H9 (cell line): ENCODE data around the gene LNX2. TPM values are rescaled to one million over a fixed set of nuclear protein-coding genes. Genes with fewer than 3 reads are reported as not detected.

Experiments
- DNase-seq: peaks from one replicate; pipeline ENCODE4 v3.0.0-alpha.2; 2017
- H2AFZ ChIP-seq: one replicate; pipeline ENCODE4 v1.6.1; 2013; ENCODE audit warnings: mild to moderate bottlenecking, low read length, control low read depth, moderate library complexity
- H2AK5ac ChIP-seq: 2 replicates; pipeline ENCODE4 v1.6.1; 2013; ENCODE audit warnings: low read length, control low read depth, mixed read lengths; ENCODE audit not compliant: insufficient read length
- H2BK120ac ChIP-seq: one replicate; pipeline ENCODE4 v1.6.1; 2013; ENCODE audit warnings: low read depth, mild to moderate bottlenecking, low read length, control low read depth, inconsistent platforms; ENCODE audit not compliant: poor library complexity, severe bottlenecking
- H2BK12ac ChIP-seq: 2 replicates; pipeline ENCODE4 v1.6.1; 2013; ENCODE audit warnings: low read length, control low read depth, mixed read lengths, low read depth; ENCODE audit not compliant: insufficient read length
- H2BK15ac ChIP-seq: 2 replicates; pipeline ENCODE4 v1.6.1; 2013; ENCODE audit warnings: low read depth, low read length, control low read depth
- H2BK20ac ChIP-seq: one replicate; pipeline ENCODE4 v1.6.1; 2013; ENCODE audit warnings: low read depth, mild to moderate bottlenecking, low read length, control low read depth, inconsistent platforms; ENCODE audit not compliant: poor library complexity, severe bottlenecking
- H2BK5ac ChIP-seq: 2 replicates; pipeline ENCODE4 v1.6.1; 2013; ENCODE audit warnings: low read length, control low read depth, mixed read lengths; ENCODE audit not compliant: insufficient read length
- H3K14ac ChIP-seq: 2 replicates; pipeline ENCODE4 v1.6.1; 2013; ENCODE audit warnings: low read length, control low read depth; ENCODE audit not compliant: insufficient read depth
- H3K18ac ChIP-seq: 2 replicates; pipeline ENCODE4 v1.6.1; 2013; ENCODE audit warnings: low read depth, mild to moderate bottlenecking, mixed read lengths, low read length, control low read depth; ENCODE audit not compliant: insufficient read length
- H3K23ac ChIP-seq: 2 replicates; pipeline ENCODE4 v1.6.1; 2013; ENCODE audit warnings: low read length, control low read depth, mixed read lengths, low read depth; ENCODE audit not compliant: insufficient read length
- H3K23me2 ChIP-seq: 2 replicates; pipeline ENCODE4 v1.6.1; 2013; ENCODE audit warnings: low read depth, mild to moderate bottlenecking, mixed read lengths, low read length, control low read depth; ENCODE audit not compliant: insufficient read length, poor library complexity, severe bottlenecking
- H3K27ac ChIP-seq: 2 replicates; pipeline ENCODE4 v1.5.1; 2013; ENCODE audit warnings: low read length, control low read depth, mixed read lengths, low read depth; ENCODE audit not compliant: insufficient read length
- H3K27me3 ChIP-seq: 2 replicates; pipeline ENCODE4 v1.6.1; 2013; ENCODE audit warnings: low read length, control low read depth, inconsistent platforms; ENCODE audit not compliant: insufficient read depth
- H3K4ac ChIP-seq: 2 replicates; pipeline ENCODE4 v1.6.1; 2013; ENCODE audit warnings: low read depth, mild to moderate bottlenecking, control low read depth, inconsistent platforms, low read length, moderate library complexity
- H3K4me1 ChIP-seq: 2 replicates; pipeline ENCODE4 v1.6.1; 2013; ENCODE audit warnings: low read length, control low read depth, inconsistent platforms; ENCODE audit not compliant: insufficient read depth
- H3K4me2 ChIP-seq: 2 replicates; pipeline ENCODE4 v1.6.1; 2013; ENCODE audit warnings: low read length, control low read depth, mixed read lengths; ENCODE audit not compliant: insufficient read length, insufficient read depth
- H3K56ac ChIP-seq: 2 replicates; pipeline ENCODE4 v1.6.1; 2013; ENCODE audit warnings: low read depth, mild to moderate bottlenecking, mixed read lengths, low read length, control low read depth; ENCODE audit not compliant: insufficient read length
- H3K79me1 ChIP-seq: 2 replicates; pipeline ENCODE4 v1.6.1; 2013; ENCODE audit warnings: low read depth, mild to moderate bottlenecking, moderate library complexity, low read length, control low read depth, inconsistent platforms; ENCODE audit not compliant: insufficient read depth, poor library complexity, severe bottlenecking
- H3K79me2 ChIP-seq: 2 replicates; pipeline ENCODE4 v1.6.1; 2013; ENCODE audit warnings: low read length, control low read depth, inconsistent platforms; ENCODE audit not compliant: insufficient read depth
- H3K9ac ChIP-seq: 2 replicates; pipeline ENCODE4 v1.6.1; 2013; ENCODE audit warnings: low read length, control low read depth, mixed read lengths; ENCODE audit not compliant: insufficient read length; ENCODE audit errors: extremely low read depth
- H3K9me3 ChIP-seq: one replicate; pipeline ENCODE4 v1.6.1; 2013; ENCODE audit warnings: low read depth, low read length, inconsistent platforms; ENCODE audit not compliant: control insufficient read depth
- H3T11ph ChIP-seq: one replicate; pipeline ENCODE4 v1.6.1; 2013; ENCODE audit warnings: mild to moderate bottlenecking, low read length, control low read depth, inconsistent platforms
- H4K20me1 ChIP-seq: one replicate; pipeline ENCODE4 v1.6.1; 2013; ENCODE audit not compliant: control insufficient read depth, insufficient read length, insufficient read depth
- H4K5ac ChIP-seq: 2 replicates; pipeline ENCODE4 v1.6.1; 2013; ENCODE audit warnings: low read depth, mild to moderate bottlenecking, mixed read lengths, low read length, control low read depth; ENCODE audit not compliant: insufficient read length
- H4K8ac ChIP-seq: replicated peaks from 2 replicates; pipeline ENCODE4 v1.6.1; 2013; ENCODE audit warnings: low read length, control low read depth, mixed read lengths, low read depth; ENCODE audit not compliant: insufficient read length
- H4K91ac ChIP-seq: 2 replicates; pipeline ENCODE4 v1.6.1; 2013; ENCODE audit warnings: low read depth, mild to moderate bottlenecking, moderate library complexity, mixed read lengths, low read length, control low read depth; ENCODE audit not compliant: insufficient read length
- H3K27ac Mint-ChIP-seq, 3 experiments: 2 replicates in 2 of 3; 3 replicates in 1 of 3; pipeline ENCODE4 v1.8.0; 2020 to 2021; ENCODE audit warnings: mixed read lengths in 3 of 3, mild to moderate bottlenecking in 1 of 3, moderate library complexity in 1 of 3
- H3K27me3 Mint-ChIP-seq: 2 replicates; pipeline ENCODE4 v1.8.0; 2021; ENCODE audit warnings: low read depth, mild to moderate bottlenecking, moderate library complexity, mixed read lengths
- H3K36me3 Mint-ChIP-seq, 3 experiments: 2 replicates in 2 of 3; 3 replicates in 1 of 3; pipeline ENCODE4 v1.8.0; 2020 to 2021; ENCODE audit warnings: low read depth in 3 of 3, mixed read lengths in 3 of 3; ENCODE audit not compliant: insufficient read depth in 1 of 3
- H3K4me1 Mint-ChIP-seq, 2 experiments: 2 replicates each; pipeline ENCODE4 v1.8.0; 2020; ENCODE audit warnings: mixed read lengths in 2 of 2
- H3K4me3 Mint-ChIP-seq, 2 experiments: 2 replicates in 1 of 2; 3 replicates in 1 of 2; pipeline ENCODE4 v1.8.0; 2020 to 2021; ENCODE audit warnings: mild to moderate bottlenecking in 2 of 2, mixed read lengths in 2 of 2, moderate library complexity in 1 of 2
- H3K9me3 Mint-ChIP-seq, 2 experiments: 2 replicates in 1 of 2; 3 replicates in 1 of 2; pipeline ENCODE4 v1.8.0; 2020; ENCODE audit warnings: mild to moderate bottlenecking in 2 of 2, mixed read lengths in 2 of 2, moderate library complexity in 1 of 2
- WGBS: extraction: QIAGEN DNeasy Blood & Tissue Kit; methylation state at CpG from one replicate; pipeline ENCODE4 v1.1.7; 2013; ENCODE audit warnings: missing lambda C conversion rate, low lambda C conversion rate, mixed read lengths; ENCODE audit not compliant: insufficient read length; ENCODE audit errors: extremely low coverage; 5-methylcytosine and 5-hydroxymethylcytosine counted together
- total RNA-seq: library from RNA; stranded (reverse); gene quantifications from 2 replicates; pipeline ENCODE4 v1.2.1, GENCODE V29; 2021
- TF ChIP-seq, protein P1 (sequence below): fragments of 200-600 bp; sonication (generic); conservative IDR thresholded peaks from 3 replicates; pipeline ENCODE4 v1.8.0; 2021; ENCODE audit warnings: antibody characterized with exemption, mild to moderate bottlenecking

The LNX2 gene
- total RNA-seq, 1 experiment from 2014 or later: 12.4 TPM

DNA sequence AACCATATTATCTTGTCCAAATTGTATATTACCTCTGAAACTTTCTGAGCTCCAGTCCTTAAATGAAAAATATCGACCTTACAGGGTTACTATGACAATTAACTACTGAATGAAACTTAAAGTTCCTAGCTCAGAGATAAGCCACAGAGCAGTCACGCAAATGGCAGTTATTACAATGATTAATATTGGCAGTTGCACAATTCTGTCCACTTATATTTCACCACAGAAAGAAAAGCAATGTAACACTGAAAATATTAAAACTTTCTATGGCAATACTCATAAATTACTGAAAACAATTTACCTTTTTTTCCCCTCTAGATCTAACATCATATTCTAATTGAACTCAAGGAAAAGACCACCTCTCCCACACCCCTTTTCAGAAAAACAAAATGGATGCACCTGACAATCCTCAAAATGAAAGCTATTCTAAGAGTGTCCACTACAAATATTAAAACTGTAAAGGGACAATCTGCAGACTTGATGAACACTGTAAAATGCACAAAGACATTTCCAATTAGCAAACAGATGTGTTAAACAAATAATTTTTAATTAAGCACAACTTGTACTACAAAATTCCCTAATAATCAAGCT lies 14.6 kb downstream of the LNX2 start:
- Histone ChIP-seq H2BK20ac (no peak overlapping the region), H3K4ac (no peak overlapping the region), H2BK120ac (no peak overlapping the region), H3K56ac (no peak overlapping the region), H2BK12ac (no peak overlapping the region), H3T11ph (no peak overlapping the region), H3K14ac (no peak overlapping the region), H2AK5ac (no peak overlapping the region), H4K20me1 (no peaks in the 10 kb centered on the region), H3K18ac (no peak overlapping the region), H3K4me1 (no peaks in the 10 kb centered on the region), H3K23me2 (no peaks in the 10 kb centered on the region), H3K9me3 (no peaks in the 10 kb centered on the region), H2AFZ (no peak overlapping the region), H3K4me2 (no peak overlapping the region), H3K79me2 (peaks cover 3% of the 10 kb centered on the region; the same call in 1 of the 2 replicates), H3K27ac (no peak overlapping the region), H3K27me3 (no peaks in the 10 kb centered on the region), H4K5ac (no peak overlapping the region), H4K8ac (no peak overlapping the region), H4K91ac (no peak overlapping the region), H3K23ac (no peak overlapping the region), H2BK15ac (no peak overlapping the region), H3K9ac (no peak overlapping the region), H3K79me1 (peaks cover 3% of the 10 kb centered on the region), H2BK5ac (no peak overlapping the region)
- TF ChIP-seq, protein P1, sequence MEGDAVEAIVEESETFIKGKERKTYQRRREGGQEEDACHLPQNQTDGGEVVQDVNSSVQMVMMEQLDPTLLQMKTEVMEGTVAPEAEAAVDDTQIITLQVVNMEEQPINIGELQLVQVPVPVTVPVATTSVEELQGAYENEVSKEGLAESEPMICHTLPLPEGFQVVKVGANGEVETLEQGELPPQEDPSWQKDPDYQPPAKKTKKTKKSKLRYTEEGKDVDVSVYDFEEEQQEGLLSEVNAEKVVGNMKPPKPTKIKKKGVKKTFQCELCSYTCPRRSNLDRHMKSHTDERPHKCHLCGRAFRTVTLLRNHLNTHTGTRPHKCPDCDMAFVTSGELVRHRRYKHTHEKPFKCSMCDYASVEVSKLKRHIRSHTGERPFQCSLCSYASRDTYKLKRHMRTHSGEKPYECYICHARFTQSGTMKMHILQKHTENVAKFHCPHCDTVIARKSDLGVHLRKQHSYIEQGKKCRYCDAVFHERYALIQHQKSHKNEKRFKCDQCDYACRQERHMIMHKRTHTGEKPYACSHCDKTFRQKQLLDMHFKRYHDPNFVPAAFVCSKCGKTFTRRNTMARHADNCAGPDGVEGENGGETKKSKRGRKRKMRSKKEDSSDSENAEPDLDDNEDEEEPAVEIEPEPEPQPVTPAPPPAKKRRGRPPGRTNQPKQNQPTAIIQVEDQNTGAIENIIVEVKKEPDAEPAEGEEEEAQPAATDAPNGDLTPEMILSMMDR: no peak
- Mint-ChIP-seq H3K4me3 (no peak overlapping the region), H3K27ac (no peak overlapping the region), H3K9me3 (no peaks in the 10 kb centered on the region), H3K36me3 (no peaks in the 10 kb centered on the region), H3K27me3 (no peaks in the 10 kb centered on the region), H3K4me1 (peaks cover 18 to 20% of the 10 kb centered on the region in 2 experiments)
- no CpG with 5 or more reads among the region's 2 CpGs for WGBS
- DNase-seq: no peak
